NCI-H1092 (cell line): ENCODE results near the gene NKD1.

ENCODE experiments used
- DNase-seq: peaks from one replicate; lab custom pipeline; 2025; lab: John Stamatoyannopoulos, UW

Gene NKD1

GRCh38 chr16:50646345-50646744 is 98.1 kb downstream of the NKD1 start:
- no peak for DNase-seq

- no peak for DNase-seq
These were observed 103.7 kb downstream of the NKD1 start for GRCh38 chr16:50651835-50652438.

GRCh38 chr16:50652836-50653425 is 104.7 kb downstream of the NKD1 start:
- no peak for DNase-seq

- no peak for DNase-seq
These were observed 105.7 kb downstream of the NKD1 start for GRCh38 chr16:50653633-50654519.

GRCh38 chr16:50655558-50656055 is 107.4 kb downstream of the NKD1 start:
- DNase-seq, result no peak

- no peak for DNase-seq
These were observed 109.0 kb downstream of the NKD1 start for GRCh38 chr16:50657241-50657640.

- DNase-seq, result no peak
These were observed 111.6 kb downstream of the NKD1 start for GRCh38 chr16:50659806-50660205.

GRCh38 chr16:50662306-50662940 is 114.2 kb downstream of the NKD1 start:
- DNase-seq, result no peak

GRCh38 chr16:50664270-50664669 is 116.1 kb downstream of the NKD1 start:
- DNase-seq, result no peak

GRCh38 chr16:50665128-50665878 is 117.1 kb downstream of the NKD1 start:
- peak; percentile 48 for DNase-seq

GRCh38 chr16:50666658-50667496 is 118.7 kb downstream of the NKD1 start:
- no peak for DNase-seq

GRCh38 chr16:50667497-50668367 is 119.5 kb downstream of the NKD1 start:
- DNase-seq, result no peak

- DNase-seq, result no peak
These were observed 120.3 kb downstream of the NKD1 start for GRCh38 chr16:50668368-50669008.

GRCh38 chr16:50669741-50670140 is 121.5 kb downstream of the NKD1 start:
- no peak for DNase-seq

GRCh38 chr16:50670476-50670875 is 122.3 kb downstream of the NKD1 start:
- no peak for DNase-seq

- no peak for DNase-seq
These were observed 123.6 kb downstream of the NKD1 start for GRCh38 chr16:50671644-50672260.

- no peak for DNase-seq
These were observed 125.5 kb downstream of the NKD1 start for GRCh38 chr16:50673496-50674275.

- no peak for DNase-seq
These were observed 126.6 kb downstream of the NKD1 start for GRCh38 chr16:50674831-50675230.
